Natural killer cell (primary cell): ENCODE results near the gene TXNDC17. TPM values are rescaled to one million over a fixed set of nuclear protein-coding genes. Genes with fewer than 3 reads are reported as not detected.
"Not testable (repeated sequence)": the region's sequence is repeated elsewhere in the genome, so short reads cannot be mapped to it uniquely, and the experiment has no call there.

ENCODE experiments used
- ATAC-seq, 3 donors: fragments of 150-1000 bp in 2 of 3; fragments of 200-7000 bp in 1 of 3; cut with Tn5 transposase; 1 replicate in 1 of 3; 2 replicates in 2 of 3; pipeline ENCODE4 v1.10.0; 2021; ENCODE audit warnings: mild to moderate bottlenecking in 2 of 3, moderate library complexity in 2 of 3
- DNase-seq, 2 donors: peaks; one replicate each; pipeline versions ENCODE4 v3.0.0 to v3.0.0-alpha.2; 2013 to 2021; ENCODE audit warnings: mixed read lengths in 1 of 2
- H3K27ac ChIP-seq: one replicate; pipeline ENCODE4 v1.5.1; 2013; ENCODE audit warnings: mild to moderate bottlenecking, low read length
- H3K27me3 ChIP-seq: one replicate; pipeline ENCODE4 v1.6.1; 2013; ENCODE audit warnings: low read length; ENCODE audit not compliant: control insufficient read depth, insufficient read depth
- H3K36me3 ChIP-seq: one replicate; pipeline ENCODE4 v1.6.1; 2013; ENCODE audit warnings: low read length; ENCODE audit not compliant: control insufficient read depth, insufficient read depth
- H3K4me1 ChIP-seq: one replicate; pipeline ENCODE4 v1.6.1; 2013; ENCODE audit warnings: low read length; ENCODE audit not compliant: control insufficient read depth, insufficient read depth
- H3K4me3 ChIP-seq: one replicate; pipeline ENCODE4 v1.5.1; 2013; ENCODE audit warnings: low read length
- H3K9me3 ChIP-seq: one replicate; pipeline ENCODE4 v1.6.1; 2013; ENCODE audit warnings: low read length; ENCODE audit not compliant: control insufficient read depth, insufficient read depth
- H3K27ac Mint-ChIP-seq, 2 donors: one replicate each; pipeline ENCODE4 v1.8.0; 2022; ENCODE audit warnings: mild to moderate bottlenecking in 2 of 2, mixed read lengths in 2 of 2, moderate library complexity in 1 of 2
- H3K27me3 Mint-ChIP-seq, 2 donors: one replicate each; pipeline ENCODE4 v1.8.0; 2022; ENCODE audit warnings: low read depth in 2 of 2, mixed read lengths in 2 of 2
- H3K36me3 Mint-ChIP-seq: one replicate; pipeline ENCODE4 v1.8.0; 2022; ENCODE audit warnings: mixed read lengths
- H3K4me1 Mint-ChIP-seq, 2 donors: one replicate each; pipeline ENCODE4 v1.8.0; 2022; ENCODE audit warnings: mixed read lengths in 2 of 2
- H3K4me3 Mint-ChIP-seq: one replicate; pipeline ENCODE4 v1.8.0; 2022; ENCODE audit warnings: mild to moderate bottlenecking, moderate library complexity, mixed read lengths
- H3K9me3 Mint-ChIP-seq, 2 donors: one replicate each; pipeline ENCODE4 v1.8.0; 2022; ENCODE audit warnings: mixed read lengths in 2 of 2
- WGBS: methylation state at CpG from one replicate; pipeline ENCODE4 v1.1.7; 2013; ENCODE audit warnings: missing lambda C conversion rate; ENCODE audit not compliant: insufficient coverage; 5-methylcytosine and 5-hydroxymethylcytosine counted together
- intact Hi-C: fragments of 100-400 bp; cut with micrococcal nuclease; formaldehyde crosslinking; loops from one replicate; pipeline ENCODE4 v1.14.2; 2022
- total RNA-seq, 4 donors: library from RNA; stranded (reverse); fragments of 120-200 nt in 1 of 4; gene quantifications; one replicate each; pipeline versions ENCODE4 v1.2.3 to v1.2.4, GENCODE V29; 2013 to 2022
- TF ChIP-seq, protein P1 (sequence below): fragments of 200-600 bp; IDR thresholded peaks from one replicate; pipeline ENCODE4 v1.8.0; 2022; ENCODE audit warnings: antibody characterized with exemption

The TXNDC17 gene
- total RNA-seq, 3 donors from 2014 or later (not counting 1 experiment from before 2014, with no cell fraction given), result 15.2 to 15.7 (median 15.4) TPM

DNA sequence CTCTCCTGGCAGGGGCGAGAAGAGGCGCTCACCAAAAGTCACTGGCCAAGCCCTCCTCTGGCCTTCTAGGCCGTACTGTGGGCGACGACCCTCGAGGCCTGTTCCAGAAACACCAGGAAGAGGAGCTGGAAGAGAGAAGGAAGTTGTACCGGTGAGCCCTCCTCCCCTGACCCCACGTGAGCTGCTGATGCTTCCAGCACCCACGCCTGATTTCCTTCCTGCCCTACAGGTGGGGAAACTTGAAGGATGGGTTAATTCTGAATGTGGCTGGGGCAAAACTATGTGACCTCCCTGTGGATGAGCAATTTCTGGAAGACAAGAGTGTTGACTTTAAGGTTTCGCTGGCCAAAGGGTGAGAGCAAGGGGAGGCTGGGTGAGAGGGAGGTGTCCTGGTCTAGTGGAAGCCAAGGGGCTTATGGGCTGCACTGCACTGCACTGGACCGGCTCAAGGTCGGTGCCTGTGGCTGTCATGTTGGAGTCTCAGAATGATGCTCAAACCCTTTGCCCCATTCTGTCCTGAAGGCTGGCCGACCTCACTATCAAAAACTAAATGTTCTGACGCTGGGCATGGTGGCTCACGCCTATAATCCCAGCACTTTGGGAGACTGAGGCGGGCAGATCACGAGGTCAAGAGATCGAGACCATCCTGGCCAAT lies 16.9 kb downstream of the TXNDC17 start:
- Histone ChIP-seq H3K9me3 (no peaks in the 10 kb centered on the region), H3K27me3 (peaks cover 17% of the 10 kb centered on the region), H3K27ac (no peak overlapping the region), H3K36me3 (no peaks in the 10 kb centered on the region), H3K4me1 (peaks cover 39% of the 10 kb centered on the region), H3K4me3 (peak overlapping the region; percentile 25)
- ATAC-seq (no peak), DNase-seq (no peak)
- Mint-ChIP-seq H3K4me1 (peaks cover 10 to 20% of the 10 kb centered on the region in 2 donors), H3K9me3 (no peaks in the 10 kb centered on the region), H3K36me3 (no peaks in the 10 kb centered on the region), H3K27ac (no peak overlapping the region), H3K4me3 (peak overlapping the region; percentile 66), H3K27me3 (peaks cover 49 to 72% of the 10 kb centered on the region in 2 donors)
- intact Hi-C loops, result no loop called here
- 77% methylated on average over 17 of the region's 18 CpGs for WGBS
- TF ChIP-seq, protein P1, sequence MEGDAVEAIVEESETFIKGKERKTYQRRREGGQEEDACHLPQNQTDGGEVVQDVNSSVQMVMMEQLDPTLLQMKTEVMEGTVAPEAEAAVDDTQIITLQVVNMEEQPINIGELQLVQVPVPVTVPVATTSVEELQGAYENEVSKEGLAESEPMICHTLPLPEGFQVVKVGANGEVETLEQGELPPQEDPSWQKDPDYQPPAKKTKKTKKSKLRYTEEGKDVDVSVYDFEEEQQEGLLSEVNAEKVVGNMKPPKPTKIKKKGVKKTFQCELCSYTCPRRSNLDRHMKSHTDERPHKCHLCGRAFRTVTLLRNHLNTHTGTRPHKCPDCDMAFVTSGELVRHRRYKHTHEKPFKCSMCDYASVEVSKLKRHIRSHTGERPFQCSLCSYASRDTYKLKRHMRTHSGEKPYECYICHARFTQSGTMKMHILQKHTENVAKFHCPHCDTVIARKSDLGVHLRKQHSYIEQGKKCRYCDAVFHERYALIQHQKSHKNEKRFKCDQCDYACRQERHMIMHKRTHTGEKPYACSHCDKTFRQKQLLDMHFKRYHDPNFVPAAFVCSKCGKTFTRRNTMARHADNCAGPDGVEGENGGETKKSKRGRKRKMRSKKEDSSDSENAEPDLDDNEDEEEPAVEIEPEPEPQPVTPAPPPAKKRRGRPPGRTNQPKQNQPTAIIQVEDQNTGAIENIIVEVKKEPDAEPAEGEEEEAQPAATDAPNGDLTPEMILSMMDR, result no peak

DNA sequence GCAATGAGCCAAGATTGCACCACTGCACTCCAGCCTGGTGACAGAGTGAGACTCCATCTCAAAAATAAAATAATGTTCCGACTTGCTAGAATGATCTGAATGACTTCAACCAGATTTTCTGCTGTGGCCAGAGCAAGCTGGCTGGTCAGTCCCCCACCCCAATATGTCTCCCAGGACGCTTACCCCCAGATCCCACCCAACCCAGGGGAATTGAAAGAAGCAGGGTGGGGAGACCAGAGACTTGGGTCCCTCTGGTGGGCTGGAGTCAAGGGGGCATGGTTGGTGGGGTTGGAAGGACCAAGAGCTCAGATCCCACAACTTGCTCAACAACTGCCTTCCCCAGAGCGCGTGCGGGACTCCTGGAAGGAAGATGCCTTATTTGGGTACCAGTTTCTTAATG lies 17.6 kb downstream of the TXNDC17 start:
- Histone ChIP-seq H3K4me1 (peaks cover 39% of the 10 kb centered on the region), H3K27me3 (peaks cover 18% of the 10 kb centered on the region)
- H3K27ac ChIP-seq, H3K4me3 Mint-ChIP-seq, H3K27ac Mint-ChIP-seq, H3K36me3 Mint-ChIP-seq, ATAC-seq, H3K36me3 ChIP-seq, H3K9me3 ChIP-seq, H3K9me3 Mint-ChIP-seq, DNase-seq, intact Hi-C loops, H3K4me3 ChIP-seq: not testable (repeated sequence)
- Mint-ChIP-seq H3K27me3 (peaks cover 50 to 71% of the 10 kb centered on the region in 2 donors), H3K4me1 (peaks cover 9 to 15% of the 10 kb centered on the region in 2 donors)
- 93% methylated on average over 1 of the region's 5 CpGs for WGBS

GRCh38 chr17:6660101-6660500 lies 19.2 kb downstream of the TXNDC17 start:
- ATAC-seq, result no peak
- Mint-ChIP-seq H3K9me3 (no peaks in the 10 kb centered on the region), H3K36me3 (no peaks in the 10 kb centered on the region), H3K4me3 (no peak overlapping the region), H3K27ac (no peak overlapping the region), H3K4me1 (peaks cover 9 to 13% of the 10 kb centered on the region in 2 donors), H3K27me3 (peaks cover 46 to 61% of the 10 kb centered on the region in 2 donors)
- H3K9me3 ChIP-seq, result no peaks in the 10 kb centered on the region
- no peak for DNase-seq
- H3K4me3 ChIP-seq, result no peak overlapping the region
- H3K4me1 ChIP-seq, result peaks cover 32% of the 10 kb centered on the region
- H3K27ac ChIP-seq, result no peak overlapping the region
- intact Hi-C loops, result no loop called here
- no peaks in the 10 kb centered on the region for H3K36me3 ChIP-seq
- 74% methylated on average over 9 of the region's 9 CpGs for WGBS
- TF ChIP-seq, protein P1, result no peak
- peaks cover 10% of the 10 kb centered on the region for H3K27me3 ChIP-seq

DNA sequence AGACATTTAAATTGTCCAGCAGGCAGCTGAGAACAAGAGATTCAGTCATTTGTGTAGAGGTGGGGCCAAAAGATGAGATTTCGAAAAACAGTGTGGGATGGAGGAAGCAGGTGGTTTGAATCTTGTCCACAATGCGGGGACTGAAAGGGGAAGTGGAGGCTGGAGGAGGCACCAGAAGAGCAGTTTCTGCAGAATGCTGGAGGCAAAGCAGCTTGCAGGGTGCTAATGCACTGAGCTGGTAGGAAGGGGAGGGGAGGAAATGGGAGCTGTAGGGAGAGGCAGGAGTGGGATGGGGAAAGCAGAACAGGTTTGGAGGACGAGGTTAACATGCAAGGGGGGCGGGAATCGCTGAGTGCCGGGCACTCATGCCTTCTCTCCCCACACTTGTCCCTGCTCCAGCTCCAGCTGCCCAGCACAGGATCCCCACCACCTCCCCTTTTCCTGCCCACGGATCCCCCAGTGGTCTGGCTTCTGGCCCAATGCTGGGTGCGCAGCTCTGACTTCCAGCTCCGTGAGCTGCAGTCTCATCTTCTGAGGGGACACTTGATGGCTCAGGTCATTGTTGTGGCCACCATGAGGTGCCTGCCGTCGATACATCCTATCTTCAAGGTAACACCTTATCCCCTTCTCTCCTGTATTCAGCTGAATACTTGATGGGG lies 20.1 kb downstream of the TXNDC17 start:
- no peak overlapping the region for H3K27ac Mint-ChIP-seq
- no peaks in the 10 kb centered on the region for H3K9me3 Mint-ChIP-seq
- Histone ChIP-seq H3K4me3 (no peak overlapping the region), H3K36me3 (no peaks in the 10 kb centered on the region), H3K9me3 (no peaks in the 10 kb centered on the region), H3K27ac (no peak overlapping the region), H3K4me1 (peaks cover 25% of the 10 kb centered on the region), H3K27me3 (peaks cover 5% of the 10 kb centered on the region)
- H3K4me1 Mint-ChIP-seq, result peaks cover 5 to 13% of the 10 kb centered on the region in 2 donors
- intact Hi-C loops, result no loop called here
- H3K27me3 Mint-ChIP-seq, result peaks cover 42 to 64% of the 10 kb centered on the region in 2 donors
- WGBS, result 8% methylated on average over 11 of the region's 11 CpGs
- H3K36me3 Mint-ChIP-seq, result no peaks in the 10 kb centered on the region
- no peak overlapping the region for H3K4me3 Mint-ChIP-seq
- TF ChIP-seq, protein P1, result no peak
- no peak for DNase-seq
- ATAC-seq, result peak in 1 of 3 donors; percentile 63
